GM18858 (cell line): Measurements from ENCODE around the gene WDR38.
"Not testable (repeated sequence)": the region's sequence is repeated elsewhere in the genome, so short reads cannot be mapped to it uniquely, and the experiment has no call there.

ENCODE experiments used
- ATAC-seq: cut with Tn5 transposase; IDR thresholded peaks from one replicate; pipeline ENCODE4 v1.9.1; 2021; ENCODE audit not compliant: unreplicated experiment

The WDR38 gene

DNA sequence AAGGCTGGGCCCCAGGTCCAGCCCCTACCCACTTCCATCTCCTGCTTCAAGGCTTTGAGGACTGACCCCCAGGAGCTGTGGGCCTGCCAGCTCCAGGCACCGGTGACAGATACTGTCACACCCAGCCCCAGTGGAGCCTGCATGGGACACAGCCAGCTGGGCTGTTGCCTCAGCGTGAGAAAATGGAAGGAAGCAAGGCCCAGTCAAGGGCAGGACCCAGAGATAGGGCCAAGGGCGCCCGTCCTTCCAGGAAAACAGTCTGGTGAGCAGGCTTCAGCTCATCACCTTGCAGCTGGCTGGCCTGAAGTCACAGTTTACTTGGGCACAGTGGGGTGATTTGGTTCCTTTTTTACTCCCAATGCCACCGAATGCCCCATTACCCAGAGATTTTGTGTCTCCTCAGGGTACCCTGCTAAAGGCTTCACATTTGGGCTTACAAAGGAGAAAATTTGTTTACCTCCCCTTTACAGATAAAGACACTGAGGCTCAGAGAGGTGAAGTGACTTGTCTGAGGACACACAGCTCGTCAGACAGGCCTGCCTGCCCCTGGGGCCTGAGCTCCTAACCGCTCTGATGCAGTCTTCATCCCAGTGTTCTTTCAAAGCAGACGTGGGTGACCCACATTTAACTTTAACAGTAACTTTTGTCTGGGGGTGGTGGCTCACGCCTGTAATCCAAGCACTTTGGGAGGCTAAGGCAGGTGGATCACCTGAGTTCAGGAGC lies 21.5 kb upstream of the WDR38 start:
- ATAC-seq: no peak

DNA sequence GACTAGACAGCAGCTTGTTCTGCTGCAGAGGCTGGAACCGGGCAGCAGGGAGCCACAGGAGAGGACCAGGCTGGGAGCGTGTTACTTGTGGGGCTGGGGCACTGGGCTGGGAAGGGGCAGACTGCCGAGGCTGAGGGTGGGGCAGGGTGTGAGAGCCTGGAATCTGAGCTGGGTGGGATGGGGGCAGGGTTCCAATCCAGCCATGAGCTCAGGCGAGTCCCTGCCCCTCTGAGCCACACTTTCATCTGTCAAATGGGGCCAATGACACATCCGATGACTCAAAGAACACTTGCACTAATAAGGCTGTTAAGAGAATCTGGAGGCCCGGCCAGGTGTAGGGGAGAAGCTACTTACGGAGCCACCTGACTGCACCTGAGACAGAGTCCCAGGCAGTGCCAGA lies 18.7 kb upstream of the WDR38 start:
- ATAC-seq: no peak

DNA sequence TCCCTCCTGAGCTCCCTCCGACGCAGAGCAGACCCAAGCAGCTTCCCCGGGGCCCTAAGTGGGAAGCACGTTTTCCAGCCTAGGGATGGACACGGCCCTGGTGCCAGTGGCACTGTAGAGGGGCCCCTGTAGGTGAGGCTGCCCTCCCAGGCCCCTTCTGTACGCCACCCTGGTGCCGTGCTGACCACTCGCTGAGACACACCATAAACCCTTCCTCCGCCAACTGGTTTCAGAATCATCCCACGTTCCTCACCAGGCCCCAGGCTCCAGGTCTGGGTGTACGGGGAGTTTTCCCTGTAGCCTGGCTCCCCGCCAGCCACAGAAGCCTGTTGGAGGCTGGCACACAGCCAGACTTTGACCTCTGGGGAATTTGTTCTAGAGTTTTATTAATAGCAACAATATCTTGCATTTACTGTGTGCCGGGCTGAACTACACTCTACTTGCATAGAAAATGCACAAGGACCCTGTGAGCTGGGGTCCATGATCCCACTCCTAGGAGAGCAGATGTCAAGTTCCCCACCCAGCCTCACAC lies 18.2 kb upstream of the WDR38 start:
- ATAC-seq: no peak

DNA sequence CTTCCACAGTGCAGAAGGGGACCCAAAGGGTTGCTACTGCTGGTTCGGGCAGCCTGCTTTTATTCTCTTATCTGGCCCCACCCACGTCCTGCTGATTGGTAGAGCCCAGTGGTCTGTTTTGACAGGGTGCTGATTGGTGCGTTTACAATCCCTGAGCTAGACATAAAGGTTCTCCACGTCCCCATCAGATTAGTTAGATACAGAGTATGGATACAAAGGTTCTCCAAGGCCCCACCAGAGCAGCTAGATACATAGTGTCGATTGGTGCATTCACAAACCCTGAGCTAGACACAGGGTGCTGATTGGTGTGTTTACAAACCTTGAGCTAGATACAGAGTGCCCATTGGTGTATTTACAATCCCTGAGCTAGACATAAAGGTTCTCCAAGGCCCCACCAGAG lies 15.1 kb upstream of the WDR38 start:
- ATAC-seq: not testable (repeated sequence)

DNA sequence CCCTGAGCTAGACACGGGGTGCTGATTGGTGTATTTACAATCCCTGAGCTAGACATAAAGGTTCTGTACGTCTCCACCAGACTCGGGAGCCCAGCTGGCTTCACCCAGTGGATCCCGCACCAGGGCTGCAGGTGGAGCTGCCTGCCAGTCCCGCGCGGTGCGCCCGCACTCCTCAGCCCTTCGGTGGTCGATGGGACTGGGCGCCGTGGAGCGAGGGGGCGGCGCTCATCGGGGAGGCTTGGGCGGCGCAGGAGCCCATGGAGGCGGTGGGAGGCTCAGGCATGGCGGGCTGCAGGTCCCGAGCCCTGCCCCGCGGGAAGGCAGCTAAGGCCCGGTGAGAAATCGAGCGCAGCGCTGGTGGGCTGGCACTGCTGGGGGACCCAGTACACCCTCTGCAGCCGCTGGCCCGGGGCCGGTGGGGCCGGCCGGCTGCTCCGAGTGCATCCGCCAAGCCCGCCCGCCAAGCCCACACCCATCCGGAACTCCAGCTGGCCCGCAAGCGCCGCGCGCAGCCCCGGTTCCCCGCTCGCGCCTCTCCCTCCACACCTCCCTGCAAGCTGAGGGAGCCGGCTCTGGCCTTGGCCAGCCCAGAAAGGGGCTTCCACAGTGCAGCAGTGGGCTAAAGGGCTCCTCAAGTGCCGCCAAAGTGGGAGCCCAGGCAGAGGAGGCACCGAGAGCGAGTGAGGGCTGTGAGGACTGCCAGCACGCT lies 14.5 kb upstream of the WDR38 start:
- ATAC-seq: not testable (repeated sequence)

DNA sequence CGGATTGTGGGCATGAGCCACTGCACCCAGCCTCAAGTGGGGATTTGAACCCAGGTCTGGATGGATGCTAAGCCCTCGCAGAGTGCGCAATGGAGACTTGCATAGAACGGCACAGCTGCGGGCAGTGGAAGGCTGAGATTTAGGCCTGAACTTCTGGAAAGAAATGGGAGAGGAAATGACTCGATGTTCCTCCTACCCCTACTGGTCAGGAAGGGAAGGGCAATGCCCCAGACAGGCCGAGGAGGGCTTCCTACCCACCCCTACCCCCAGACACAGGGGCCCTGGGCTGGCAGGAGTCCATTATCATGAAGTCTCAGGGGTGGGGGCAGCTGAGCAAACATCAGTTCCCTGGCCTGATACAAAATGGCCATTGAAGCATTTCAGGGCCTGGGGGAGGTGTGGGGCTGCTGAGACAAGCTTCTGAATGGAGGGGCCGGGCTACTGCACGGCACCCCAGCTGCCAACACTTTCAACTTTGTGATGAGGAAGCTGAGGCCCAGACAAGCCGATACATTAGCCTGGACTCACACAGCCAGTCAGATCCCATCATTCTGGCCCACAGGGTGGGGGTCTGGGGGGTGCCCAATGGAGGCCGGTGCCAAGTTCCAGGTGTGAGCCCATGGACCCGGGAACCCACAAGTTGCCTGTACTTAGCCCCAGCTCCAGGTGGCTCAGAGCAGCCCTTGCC lies 13.5 kb upstream of the WDR38 start:
- no peak for ATAC-seq

DNA sequence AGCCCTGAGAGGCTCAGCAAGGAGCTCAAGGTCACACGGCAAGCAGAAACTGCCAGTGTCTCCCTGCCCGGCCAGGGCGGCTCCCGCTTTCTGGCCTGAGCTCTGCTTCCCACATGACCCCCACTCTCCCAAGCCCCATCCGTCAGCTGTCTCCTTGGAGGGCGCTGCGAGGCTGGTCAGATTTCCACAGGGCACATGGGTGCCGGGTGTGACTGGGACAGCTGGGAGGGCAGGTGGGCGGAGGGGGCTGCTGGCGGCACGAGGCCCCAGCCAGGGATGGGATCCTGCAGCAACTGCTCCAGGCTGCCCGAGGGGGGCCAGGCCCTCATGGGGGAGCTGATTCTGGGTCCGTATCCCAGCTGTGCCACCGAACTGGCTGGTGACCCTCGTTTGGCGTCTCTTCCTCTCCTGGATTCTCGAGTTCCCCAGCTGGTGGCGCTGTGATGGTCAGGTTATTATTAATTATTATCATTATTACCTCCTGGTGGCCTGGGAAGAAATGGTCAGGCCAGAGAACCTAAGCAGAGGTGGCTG lies 12.9 kb upstream of the WDR38 start:
- no peak for ATAC-seq

DNA sequence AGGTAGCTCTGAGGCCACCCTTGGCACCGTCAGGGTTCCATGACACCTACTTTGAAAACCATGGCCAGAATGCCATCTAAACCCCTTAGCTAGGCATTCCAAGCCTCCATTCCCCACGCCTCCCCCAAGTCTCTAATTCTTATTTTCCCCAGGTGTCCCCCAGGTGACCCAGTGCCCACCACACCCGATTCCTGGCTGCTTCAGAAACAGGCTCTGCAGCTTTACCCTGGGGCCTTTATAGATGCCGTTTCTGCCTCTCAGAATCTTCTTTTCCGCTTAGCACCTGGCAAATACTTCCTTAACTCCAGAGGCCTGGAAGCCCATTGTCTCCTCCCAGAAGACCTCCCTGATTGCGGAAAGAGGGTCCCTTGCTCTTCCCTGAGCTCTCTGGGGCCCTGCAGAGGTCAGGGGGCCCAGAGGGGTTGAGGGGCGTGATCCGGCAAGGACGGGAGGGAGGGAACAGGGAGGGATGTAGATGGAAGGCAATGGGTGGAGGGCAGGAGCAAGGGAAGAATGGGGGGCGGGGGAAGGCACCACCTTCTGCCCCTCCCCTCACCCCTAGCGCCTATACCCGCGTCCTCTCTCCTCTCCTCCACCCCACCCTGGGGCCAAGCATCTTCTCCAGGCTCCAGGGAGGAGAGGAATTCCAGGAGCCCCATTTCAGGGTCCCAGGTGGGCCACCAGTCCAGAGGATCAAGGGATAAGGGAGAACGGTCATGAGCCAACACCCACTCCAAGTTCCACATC lies 12.0 kb upstream of the WDR38 start:
- ATAC-seq: no peak

DNA sequence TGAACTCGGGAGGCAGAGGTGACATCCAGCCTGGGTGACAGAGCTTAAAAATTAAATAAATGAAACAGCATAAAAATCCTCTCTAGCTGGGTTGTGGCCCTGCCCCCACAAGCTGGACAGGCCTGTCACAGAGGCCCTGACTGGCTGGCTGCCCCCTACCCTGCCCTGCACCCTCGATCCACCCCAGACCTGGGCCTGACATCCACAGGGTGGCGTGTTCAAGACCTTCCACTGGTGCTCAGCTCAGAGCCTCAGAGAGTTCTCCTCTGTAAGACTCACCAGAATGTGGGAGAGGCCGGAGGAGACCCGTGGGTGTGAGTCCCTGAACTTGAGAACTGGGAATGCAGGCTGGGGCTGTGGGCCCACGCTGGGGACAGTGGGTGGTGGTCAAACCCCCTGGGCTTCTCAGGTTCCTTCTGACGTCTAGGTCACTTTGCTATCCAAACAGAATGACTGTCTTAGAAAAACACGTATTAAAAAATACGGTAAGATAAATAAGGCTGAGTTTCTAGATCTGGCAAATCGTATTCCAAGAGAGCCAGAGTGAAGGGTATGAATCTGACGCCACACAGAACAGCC lies 9.7 kb upstream of the WDR38 start:
- ATAC-seq: no peak

DNA sequence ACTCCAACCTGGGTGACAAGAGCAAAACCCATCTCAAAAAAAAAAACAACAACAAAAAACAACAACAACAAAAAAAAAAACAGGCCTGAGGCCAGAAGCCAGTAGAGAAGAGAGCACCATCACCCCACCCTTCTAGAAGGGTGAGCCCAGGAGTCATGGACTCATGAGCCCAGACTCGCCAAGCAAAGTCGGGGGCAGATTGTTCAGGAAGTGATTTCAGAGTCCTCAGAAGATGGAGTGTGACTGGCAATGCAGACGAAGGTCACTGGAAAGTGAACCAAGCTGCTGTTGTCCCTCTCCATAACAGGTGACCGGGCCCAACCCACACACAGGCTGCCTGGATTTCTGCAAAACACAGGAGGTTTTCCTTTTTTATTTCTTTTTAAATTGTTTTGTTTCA lies 9.0 kb upstream of the WDR38 start:
- no peak for ATAC-seq

DNA sequence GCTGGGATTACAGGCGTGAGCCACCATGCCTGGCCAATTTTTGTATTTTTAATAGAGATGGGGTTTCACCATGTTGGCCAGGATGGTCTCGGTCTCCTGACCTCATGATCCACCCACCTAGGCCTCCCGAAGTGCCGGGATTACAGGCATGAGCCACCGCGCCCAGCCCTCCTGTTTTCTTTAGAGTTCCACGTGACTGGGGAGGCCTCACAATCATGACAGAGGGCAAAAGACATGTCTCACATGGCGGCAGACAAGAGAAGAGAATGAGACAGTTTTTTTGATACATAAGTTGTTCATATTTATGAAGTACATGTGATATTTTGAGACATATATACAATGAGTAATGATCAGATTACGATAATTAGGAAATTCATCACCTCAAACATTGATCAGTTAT lies 6.8 kb upstream of the WDR38 start:
- not testable (repeated sequence) for ATAC-seq

DNA sequence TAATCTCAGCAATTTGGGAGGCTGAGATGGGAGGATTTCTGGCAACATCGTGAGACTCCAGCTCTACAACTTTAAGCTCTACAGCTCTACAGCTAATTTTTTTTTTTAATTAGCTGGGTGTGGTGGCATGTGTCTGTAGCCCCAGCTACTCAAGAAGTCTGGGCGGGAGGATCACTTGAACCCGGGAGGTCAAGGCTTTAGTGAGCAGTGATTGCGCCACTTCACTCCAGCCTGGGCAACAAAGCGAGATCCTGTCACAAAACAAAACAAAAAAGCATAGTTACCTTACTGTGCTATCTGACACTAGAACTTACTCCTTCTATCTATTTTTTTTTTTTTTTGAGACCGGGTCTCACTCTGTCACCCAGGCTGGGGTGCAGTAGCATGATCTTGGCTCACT lies 6.3 kb upstream of the WDR38 start:
- ATAC-seq: no peak

DNA sequence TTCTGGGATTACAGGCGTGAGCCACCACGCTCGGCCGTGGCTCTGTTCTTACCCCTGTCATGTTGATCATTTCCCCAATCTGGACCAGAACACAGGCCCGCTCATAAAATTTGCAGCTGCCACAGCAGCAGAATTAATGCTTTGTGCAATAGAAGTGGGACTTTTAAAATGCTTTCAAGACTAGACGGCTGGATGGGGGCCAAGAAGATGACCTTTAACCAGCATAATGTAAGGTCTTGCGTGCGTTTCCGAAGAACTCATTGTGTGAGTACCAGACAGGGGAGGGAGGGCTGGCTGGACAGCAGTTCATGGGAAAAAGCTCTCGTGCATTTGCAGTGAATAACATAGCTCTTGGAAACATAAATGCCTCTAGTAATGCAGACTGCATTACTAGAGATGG lies 3.5 kb upstream of the WDR38 start:
- ATAC-seq: no peak

DNA sequence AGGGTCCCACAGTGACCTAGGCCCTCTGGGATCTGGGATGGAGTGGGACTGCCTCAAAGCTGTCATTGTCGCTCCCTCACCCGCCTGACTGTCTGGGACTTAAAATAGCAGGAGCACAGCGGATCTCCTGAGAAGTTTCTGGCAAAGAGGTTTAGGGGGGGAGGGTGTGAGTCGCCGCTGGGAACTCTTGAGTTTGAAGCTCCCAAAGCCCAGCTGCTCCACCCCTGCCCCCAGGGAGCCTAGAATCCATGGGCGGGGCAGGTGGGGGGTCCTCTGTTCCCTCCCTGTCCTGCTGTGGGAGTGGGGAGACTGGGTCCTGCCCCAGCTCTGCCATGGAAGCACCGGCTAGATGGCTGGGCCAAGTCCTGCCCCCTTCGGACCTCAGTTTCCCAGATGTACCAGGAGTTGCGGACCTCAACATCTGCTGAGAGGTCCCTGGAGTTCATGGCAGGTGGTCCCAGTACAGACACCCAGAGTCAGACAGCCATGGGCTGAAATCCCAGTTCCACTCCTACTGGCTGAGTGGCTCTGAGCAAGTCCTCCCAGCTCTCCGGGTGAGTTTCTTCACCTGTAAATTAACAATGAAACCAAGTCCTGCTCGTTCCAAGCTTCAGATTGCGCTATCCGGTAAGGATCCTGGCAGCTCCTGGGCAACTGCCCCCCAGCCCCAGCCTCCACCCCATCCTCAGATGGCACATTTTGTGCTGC lies 985 bp upstream of the WDR38 start:
- no peak for ATAC-seq

DNA sequence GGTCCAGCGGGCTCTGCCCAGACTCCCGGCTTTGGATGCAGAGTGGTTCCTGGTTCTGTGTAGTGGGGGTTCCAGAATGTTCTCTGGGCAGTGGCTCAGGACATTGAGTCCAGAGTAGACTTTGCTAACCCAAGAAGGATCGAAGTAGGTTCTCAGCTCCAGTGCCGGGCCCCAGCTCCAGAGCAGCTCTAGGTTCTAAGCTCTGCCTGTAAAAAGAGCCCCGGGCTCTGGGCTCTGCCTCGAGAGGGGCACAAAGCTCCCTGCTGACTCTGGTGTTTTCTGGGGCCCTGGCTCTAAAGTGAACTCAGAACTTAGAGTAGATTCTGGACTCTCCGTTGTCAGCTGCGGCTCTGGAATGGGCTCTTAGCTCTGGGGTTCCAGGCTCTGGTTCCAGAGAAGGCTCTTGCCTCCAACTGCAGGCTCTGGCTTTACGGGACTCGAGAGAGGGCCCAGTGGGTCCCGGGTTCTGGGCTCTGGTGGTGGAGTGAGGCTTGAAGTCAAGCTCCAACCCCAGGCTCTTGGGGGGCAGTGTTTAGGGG lies 414 bp downstream of the WDR38 start:
- no peak for ATAC-seq

DNA sequence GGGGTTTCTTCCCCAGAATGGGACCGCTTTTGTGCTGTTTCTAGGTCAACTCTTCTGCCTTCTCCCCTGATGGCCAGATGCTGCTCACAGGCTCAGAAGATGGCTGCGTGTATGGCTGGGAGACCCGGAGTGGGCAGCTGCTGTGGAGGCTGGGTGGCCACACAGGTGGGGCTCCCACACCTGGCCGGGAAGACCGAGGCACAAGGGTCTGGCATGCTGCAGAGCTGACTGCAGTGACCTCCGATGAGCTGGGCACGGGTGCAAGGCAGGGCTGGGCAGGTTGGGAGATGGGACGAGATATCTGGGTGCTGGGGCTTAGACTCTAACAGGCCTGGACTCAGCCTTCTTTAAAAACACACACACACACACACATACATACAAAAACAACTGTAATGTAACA lies 901 bp downstream of the WDR38 start:
- ATAC-seq: no peak

DNA sequence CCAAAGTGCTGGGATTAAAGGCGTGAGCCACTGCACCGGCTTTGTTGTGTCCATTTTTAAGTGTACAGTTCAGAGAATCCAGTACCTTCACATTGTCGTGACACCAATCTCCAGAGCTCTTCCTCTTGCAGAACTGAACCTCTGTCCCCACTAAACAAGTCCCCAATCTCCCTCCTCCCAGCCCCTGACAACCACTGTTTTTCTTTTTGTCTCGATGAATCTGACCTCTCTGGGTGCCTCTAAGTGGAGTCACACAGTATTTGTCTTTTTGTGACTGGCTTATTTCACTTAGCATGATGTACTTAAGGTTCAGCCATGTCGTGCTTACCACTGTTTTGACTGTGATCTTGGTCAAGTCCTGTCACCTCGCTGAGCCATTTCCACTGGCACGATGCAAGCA lies 1.6 kb downstream of the WDR38 start:
- ATAC-seq: no peak

DNA sequence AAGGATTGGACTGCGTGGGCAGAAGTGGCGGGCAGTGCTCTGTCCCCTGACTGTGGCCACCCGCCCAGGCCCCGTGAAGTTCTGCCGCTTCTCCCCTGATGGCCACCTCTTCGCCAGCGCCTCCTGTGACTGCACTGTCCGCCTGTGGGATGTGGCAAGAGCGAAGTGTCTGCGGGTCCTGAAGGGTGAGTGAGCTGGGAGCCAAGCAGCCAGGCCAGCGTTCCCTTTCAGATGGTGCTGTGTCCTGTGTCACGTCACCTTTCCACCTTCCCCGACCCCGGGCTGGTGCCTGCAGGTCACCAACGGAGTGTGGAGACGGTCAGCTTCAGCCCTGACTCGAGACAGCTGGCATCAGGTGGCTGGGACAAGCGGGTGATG lies 2.3 kb downstream of the WDR38 start:
- ATAC-seq: no peak

DNA sequence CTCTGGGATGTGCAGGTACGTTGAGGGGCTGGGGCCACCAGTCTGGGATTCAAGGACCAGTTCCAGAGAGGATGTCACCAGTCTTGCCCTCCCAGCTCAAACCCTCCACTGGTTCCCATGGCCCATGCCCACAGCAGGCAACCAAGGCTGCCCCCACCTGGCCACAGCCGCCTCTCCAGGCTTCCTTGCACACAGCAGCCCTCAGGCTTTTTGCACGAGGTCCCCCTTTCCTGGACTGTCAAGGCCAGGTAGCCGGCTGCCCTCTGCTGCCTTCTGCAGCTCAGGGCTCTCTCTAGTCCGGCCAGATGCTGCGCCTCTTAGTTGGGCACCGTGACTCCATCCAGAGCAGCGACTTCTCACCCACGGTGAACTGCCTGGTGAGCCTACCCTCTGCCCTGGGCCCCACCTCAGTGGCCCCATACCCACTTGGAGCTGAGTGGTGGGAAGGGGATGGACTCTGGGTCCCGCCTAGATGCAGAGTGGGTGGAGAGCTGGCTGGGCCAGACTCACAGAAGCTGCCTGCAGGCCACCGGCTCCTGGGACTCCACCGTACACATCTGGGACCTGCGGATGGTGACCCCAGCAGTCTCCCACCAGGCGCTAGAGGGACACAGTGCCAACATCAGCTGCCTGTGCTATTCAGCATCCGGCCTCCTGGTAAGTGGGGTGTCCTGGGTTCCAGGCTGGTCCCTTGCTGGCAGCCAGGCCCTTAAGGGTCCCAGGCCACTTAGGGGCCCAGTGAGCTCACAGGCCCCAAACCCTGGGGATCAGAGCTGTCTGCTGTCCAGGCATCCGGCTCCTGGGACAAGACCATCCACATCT lies 2.9 kb downstream of the WDR38 start:
- no peak for ATAC-seq
